Umbilical cord (tissue), 2 donors: Measurements from ENCODE around the gene DIS3L2. TPM values are rescaled to one million over a fixed set of nuclear protein-coding genes. Genes with fewer than 3 reads are reported as not detected.
"Not testable (repeated sequence)": the region's sequence is repeated elsewhere in the genome, so short reads cannot be mapped to it uniquely, and the experiment has no call there.

Experiments
- DNase-seq: peaks from one replicate; pipeline ENCODE4 v3.0.0-alpha.2; 2015; ENCODE audit warnings: low spot score
- total RNA-seq: library from RNA; depleted of rRNA; stranded (reverse); fragments of >200 nt; gene quantifications from one replicate; pipeline ENCODE4 v1.2.3, GENCODE V29; 2014; ENCODE audit warnings: low replicate concordance; ENCODE audit not compliant: insufficient read depth

DIS3L2 gene
- total RNA-seq, 1 donor from 2014 or later, result 46.0 TPM

- no peak for DNase-seq
Observed at GRCh38 chr2:232170396-232170795, 208.9 kb downstream of the DIS3L2 start.

DNA sequence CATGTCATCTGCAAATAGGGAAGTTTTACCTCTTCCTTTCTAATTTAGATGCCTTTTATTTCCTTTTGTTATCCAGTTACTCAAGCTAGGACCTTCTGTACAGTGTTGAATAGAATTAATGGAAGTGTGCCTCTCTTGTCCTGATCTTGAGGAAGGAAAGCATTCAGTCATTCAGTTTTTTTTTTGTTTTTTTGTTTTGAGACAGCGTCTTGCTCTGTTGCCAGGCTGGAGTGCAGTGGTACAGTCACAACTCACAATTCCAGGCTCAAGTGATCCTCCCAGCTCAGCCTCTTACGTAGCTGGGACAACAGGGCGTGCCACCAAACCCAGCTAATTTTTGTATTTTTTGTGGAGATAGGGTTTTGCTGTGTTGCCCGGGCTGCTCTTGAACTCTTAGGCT is 213.1 kb downstream of the DIS3L2 start:
- no peak for DNase-seq

DNA sequence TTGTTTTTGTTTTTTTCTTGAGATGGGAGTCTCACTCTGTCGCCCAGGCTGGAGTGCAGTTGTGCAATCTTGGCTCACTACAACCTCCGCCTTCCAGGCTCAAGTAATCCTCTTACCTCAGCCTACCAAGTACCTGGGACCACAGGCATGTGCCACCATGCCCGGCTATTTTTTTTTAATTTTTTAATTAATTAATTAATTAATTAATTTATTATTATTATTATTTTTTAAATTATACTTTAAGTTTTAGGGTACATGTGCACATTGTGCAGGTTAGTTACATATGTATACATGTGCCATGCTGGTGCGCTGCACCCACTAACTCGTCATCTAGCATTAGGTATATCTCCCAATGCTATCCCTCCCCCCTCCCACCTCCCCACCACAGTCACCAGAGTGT is 215.1 kb downstream of the DIS3L2 start:
- not testable (repeated sequence) for DNase-seq

- DNase-seq, result no peak
Observed at GRCh38 chr2:232183279-232183678, 221.8 kb downstream of the DIS3L2 start.

GRCh38 chr2:232184346-232184745 is 222.8 kb downstream of the DIS3L2 start:
- DNase-seq, result no peak

GRCh38 chr2:232190796-232191195 is 229.3 kb downstream of the DIS3L2 start:
- DNase-seq, result no peak

- no peak for DNase-seq
Observed at GRCh38 chr2:232195487-232195886, 234.0 kb downstream of the DIS3L2 start.

GRCh38 chr2:232196802-232197201 is 235.3 kb downstream of the DIS3L2 start:
- no peak for DNase-seq

- DNase-seq, result no peak
Observed at GRCh38 chr2:232200195-232200594, 238.7 kb downstream of the DIS3L2 start.

DNA sequence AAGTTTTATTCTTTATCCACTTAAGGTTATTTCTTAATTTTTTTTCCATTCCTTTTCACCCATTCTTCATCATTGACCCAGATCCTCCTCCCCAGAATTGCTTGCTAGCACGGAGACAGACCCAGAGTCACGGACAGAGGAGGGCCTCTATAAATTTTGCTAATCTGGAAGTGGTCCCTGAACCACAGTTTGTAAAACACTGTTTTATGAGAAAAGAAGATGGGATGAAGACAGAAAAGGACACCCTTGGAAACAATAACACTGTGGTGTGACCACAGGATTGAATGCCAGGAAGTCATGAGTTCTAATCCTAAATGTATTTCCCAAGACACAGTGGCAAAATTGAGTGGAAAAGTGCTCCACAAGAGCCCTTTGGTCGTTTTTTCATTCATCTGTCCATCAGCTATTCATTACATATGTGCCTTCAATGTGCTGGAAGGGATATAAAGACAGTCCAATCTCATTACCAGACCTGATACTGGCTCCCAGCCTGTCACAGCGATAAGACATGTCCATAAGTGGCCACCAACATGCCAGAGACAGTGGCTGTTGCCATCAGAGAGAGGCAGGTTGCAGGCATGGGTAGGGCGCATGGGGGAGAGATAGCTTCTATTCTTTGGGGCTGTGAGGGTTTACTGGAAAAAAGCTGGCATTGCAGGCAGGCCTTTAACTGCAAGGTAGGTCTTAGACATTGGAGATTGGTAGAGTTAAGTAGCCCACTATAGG is 241.8 kb downstream of the DIS3L2 start:
- DNase-seq, result no peak

DNA sequence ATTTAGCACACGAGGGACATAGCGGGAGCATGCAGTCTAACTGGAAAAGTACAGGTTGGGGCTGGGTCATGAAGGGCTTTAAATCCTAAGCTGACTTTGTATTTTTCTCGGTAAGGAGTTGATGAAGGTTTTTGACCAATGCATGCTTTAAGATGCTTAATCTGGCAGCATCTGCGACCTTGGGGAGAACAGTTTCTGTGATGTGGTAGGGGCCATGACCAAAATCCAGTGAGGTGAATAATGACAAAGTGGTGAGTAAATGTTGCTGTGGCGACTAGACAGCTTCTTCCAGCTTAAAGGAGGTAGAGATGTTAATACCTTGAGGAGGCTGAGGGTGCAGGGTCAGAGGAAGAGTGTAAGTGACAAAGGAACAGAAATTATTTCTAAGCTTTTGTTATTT is 242.4 kb downstream of the DIS3L2 start:
- DNase-seq, result no peak

DNA sequence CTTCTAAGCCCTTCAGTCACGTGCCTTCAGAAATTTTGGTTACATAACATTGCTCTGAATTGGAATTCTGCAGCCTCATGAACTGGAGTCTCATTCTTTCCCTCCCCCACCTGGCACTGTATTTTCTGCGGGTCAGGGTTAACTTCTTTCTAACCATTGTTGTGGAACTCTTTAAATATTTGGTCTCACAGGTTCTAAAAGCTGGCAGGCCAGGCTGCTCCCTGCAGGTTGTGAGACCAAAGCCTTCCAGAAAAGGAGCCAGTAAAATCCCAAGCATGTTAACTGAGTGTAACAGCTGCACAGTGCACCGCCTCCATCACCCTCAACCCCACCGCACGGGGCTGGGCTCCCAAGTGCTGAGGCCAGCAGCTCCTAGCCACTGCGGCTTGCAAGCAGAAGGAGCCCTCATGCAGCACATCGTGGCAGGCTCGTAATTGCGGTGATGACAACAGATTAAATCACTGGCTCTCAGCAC is 243.0 kb downstream of the DIS3L2 start:
- no peak for DNase-seq

- no peak for DNase-seq
Observed at GRCh38 chr2:232207174-232207573, 245.7 kb downstream of the DIS3L2 start.

DNA sequence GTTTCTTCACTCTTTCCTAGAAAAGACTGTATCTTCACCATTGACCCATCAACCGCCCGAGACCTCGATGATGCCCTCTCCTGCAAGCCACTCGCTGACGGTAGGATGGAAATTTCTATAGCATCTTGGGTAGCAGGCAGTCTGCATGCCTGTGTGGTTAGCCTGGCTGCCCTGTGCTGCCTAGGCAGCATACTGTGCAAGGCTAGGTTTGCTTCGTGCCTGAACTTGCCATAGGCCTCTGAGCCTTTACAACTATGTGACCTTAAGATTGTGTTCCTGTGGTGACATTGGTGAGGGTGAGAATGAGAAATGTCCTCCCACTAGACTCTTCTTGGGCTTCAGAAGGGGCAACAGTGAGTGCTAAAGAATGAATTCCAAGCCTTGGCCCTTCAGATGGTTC is 248.8 kb downstream of the DIS3L2 start:
- no peak for DNase-seq

GRCh38 chr2:232211743-232212686 is 250.5 kb downstream of the DIS3L2 start:
- peak; percentile 33 for DNase-seq

DNA sequence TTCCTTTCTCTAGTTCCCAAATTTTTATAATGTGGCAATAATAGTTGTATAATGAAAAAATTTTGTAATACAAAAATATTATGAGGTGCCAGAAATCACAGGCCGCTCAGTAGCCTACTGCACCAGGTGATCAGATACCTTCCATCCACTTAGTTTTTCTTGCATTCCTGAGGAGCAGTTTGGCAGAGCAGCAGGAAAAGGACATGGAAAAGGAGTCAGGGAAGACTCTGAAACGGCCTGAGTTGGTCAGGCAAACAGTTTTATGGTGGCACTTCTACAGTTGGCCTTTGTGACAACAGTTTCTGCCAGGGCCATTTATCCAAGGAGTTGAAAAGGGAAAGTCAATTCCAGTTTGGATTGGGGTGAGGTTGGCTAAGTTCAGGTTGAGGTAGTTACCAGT is 251.7 kb downstream of the DIS3L2 start:
- DNase-seq, result no peak

DNA sequence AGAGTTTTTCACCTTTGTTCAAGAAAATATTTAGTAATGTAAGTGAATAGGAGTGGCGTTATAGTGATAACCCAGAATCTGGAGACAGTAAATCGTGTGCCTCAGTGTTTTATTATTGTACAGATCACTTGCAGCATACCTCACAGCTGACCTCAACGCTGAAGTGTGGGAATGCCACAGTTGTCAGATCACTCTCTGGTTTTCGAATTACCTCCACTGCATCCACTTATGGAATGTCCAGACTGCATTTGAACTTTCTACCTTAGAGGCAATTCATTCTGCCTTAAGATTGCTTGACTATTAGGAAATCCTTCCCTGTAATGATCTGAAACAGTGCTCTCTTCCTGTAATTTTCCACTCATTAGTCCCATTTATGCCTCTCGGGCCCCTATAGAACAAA is 252.5 kb downstream of the DIS3L2 start:
- DNase-seq, result no peak

DNA sequence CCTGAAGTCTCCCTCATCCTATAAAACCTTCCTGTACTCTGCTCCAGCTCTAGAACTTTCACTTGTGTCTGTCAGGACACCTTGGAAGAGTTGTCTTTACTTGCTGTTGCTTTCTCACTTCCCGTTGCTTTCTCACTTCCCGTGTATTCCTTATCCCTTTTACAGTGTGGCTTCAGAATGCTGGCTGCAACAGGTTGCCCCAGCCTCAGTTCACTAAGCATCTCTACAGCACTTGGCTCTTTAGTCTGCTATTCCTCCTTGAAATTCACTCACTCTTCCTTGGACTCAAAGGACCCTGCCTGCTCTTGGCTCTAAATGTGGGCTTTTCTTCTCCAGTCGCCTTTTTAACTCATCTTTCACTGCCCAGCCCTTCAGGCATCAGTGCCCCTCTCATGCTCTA is 254.5 kb downstream of the DIS3L2 start:
- no peak for DNase-seq

DNA sequence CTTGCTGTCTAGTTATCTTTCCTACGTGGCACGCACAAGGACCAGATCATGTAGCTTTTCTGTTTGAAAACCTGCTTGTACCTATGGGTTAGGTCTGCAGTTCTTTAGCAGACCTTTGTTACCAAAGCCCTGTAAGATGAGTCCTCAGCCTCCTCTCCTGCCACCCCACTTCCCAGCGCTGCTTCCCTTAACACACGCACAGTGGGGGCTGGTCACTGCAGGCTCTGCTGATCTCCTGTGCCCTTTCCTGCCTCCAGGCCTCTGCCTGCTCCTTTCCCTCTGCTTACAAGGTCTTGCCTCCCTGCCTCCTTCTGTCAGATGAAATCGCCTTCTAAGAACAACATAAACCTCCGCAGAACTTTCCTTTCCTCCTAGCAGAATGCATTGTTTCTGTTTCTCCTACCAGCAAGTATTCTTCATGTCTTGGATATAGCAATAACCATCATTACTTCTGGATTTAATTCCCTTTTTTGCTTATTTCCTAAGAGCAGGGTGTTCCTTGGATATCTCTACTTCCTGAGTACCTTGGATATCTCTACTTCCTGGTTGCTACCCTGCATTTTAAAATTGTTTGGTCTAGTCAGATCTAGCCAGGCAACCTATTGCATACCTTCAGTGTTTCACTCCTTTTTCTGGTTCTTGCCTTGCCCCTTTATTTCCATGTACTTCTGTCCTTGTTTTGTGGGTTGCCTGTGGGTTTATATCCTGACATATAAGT is 257.4 kb downstream of the DIS3L2 start:
- DNase-seq, result no peak

DNA sequence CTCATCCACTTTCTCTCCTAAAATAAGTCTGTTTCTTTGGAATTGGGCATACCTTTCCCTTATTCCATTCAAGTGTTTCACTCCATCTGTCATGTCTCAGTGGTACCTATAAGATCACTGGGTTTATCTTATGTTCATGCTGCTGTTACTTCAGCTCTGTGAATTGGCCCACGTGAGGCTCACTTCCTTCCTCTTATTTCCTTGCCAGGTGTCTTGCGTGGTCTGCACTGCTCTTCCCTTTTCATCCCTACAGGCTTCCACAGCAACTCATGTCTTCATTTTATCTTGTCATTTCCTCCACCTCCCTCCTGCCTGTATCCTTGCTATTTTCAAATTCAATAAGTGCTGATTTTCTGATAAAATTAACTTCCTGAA is 258.0 kb downstream of the DIS3L2 start:
- DNase-seq, result no peak

- no peak for DNase-seq
Observed at GRCh38 chr2:232219932-232220331, 258.4 kb downstream of the DIS3L2 start.

- no peak for DNase-seq
Observed at GRCh38 chr2:232225429-232225828, 263.9 kb downstream of the DIS3L2 start.
